D341Med (cell line): ENCODE measurements around the gene PLXNA4.
"Not testable (repeated sequence)": the region's sequence is repeated elsewhere in the genome, so short reads cannot be mapped to it uniquely, and the experiment has no call there.

Source experiments
- DNase-seq: peaks from one replicate; pipeline ENCODE4 v3.0.0; 2012; ENCODE audit warnings: low spot score

Gene PLXNA4

DNA sequence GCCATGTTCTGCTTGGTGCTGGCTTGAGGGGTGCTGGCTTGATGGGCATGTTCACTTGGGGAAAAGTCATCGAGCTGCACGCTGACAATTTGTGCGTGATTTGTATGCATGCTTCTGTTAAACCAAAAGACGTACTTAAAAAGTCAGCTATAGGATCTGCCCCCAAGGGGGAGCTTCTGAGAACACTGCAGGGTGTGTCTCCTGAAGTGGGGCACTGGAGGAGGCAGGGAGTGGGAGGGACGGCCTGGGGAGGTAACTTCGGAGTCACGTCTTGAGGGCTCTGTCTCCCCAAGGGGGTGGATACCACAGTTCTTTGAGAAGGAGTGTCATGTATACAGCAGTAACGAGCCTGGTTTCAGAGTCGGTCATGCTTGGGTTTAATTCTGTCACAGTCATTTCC is 406.5 kb downstream of the PLXNA4 start:
- DNase-seq, result no peak

DNA sequence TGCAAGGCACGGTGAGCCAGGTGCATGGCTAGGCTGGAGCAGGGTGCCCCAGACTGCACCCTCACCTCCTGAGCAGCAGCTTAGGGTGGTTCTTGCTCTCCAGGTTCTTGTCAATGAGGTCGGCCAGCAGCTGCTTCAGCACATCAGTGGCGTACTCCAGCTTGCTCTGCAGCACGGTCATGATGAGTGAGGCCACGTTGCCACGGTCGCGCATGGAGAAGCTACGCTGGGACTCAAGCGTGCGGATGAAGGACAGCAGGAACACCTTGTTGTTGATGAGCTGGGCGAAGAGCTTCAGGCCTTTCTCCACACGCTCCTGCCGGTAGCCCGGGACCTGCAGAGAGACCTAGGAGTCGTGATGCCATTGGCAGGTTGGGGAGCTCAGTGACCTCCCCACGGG is 408.0 kb downstream of the PLXNA4 start:
- DNase-seq, result no peak

- DNase-seq, result not testable (repeated sequence)
Measured at GRCh38 chr7:132165695-132166094, 410.6 kb downstream of the PLXNA4 start.

DNA sequence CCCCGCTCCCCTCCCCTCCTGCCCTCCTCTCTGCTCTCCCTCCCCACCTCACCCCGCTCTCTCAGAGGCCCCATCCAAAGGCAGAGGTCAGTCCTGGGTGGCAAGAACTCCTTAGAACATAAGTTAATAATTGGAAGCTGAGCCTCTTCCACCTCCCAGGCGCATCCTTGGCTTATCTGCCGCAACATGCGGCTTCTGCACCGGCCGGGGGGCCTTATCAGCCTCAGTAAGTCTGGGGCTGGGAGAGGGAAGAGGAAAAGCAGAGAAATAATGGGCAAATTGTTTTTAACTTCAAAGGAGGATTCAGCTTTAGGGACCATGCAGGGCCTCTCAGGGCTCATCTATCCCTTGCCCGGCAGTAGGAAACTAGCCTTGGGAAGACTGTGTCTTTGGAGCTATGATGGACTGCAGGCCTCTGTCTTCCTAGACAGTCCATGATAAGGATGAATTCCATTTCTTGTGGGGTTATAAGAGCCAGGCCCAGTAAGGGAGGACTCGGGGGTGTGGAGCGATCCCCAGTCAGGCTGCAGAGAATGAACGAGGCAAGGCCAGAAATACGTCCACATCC is 411.6 kb downstream of the PLXNA4 start:
- DNase-seq, result no peak

DNA sequence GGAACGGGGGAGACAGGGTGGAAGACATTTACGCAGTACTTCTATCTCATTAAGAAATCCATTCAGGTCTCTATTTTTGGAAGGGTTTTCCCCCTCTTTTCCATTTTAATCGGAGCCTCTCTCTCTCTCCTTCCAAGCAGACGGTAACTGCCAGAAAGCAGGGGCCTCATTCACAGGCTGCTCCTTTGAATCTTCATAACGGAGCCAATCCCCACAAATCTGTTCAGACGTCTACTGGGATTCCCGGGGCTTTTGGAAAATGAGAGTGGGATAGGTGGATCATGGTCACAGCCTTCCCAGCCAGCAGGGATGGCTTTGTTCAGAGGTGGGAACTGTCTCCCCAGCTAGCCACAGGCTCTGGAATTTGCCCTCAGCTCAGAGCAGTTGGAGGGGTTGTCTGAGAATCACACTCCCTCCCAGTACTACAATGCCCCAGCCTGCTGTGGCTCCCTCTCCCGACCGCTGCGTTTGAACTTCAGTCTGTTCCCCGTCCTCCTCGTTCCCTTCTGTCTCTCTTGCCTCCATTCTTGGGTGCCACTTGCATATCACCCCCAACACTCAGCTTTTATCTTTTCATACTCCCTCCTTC is 413.6 kb downstream of the PLXNA4 start:
- DNase-seq, result no peak

- DNase-seq, result no peak
Measured at GRCh38 chr7:132161976-132162375, 414.3 kb downstream of the PLXNA4 start.

GRCh38 chr7:132161533-132161915 is 414.7 kb downstream of the PLXNA4 start:
- no peak for DNase-seq

- no peak for DNase-seq
Measured at GRCh38 chr7:132160611-132161532, 415.4 kb downstream of the PLXNA4 start.

GRCh38 chr7:132158841-132159240 is 417.4 kb downstream of the PLXNA4 start:
- DNase-seq, result no peak

GRCh38 chr7:132158166-132158565 is 418.1 kb downstream of the PLXNA4 start:
- DNase-seq, result peak; percentile 78

DNA sequence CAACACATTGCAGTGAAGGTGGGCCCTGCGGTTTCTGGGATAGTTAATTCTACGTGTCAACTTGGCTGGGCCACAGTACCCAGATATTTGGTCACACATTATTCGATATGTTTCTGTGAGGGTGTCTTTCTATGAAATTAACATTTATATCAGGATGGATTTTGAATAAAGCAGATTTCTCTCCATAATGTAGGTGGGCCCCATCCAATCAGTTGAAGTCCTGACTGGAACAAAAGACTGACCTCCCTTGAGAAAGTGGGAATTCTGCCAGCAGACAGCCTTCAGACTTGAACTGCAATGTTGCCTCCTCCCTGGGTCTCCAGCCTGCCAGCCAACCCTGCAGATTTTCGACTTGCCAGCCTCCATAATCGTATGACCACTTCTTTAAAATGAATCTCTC is 420.6 kb downstream of the PLXNA4 start:
- no peak for DNase-seq

- no peak for DNase-seq
Measured at GRCh38 chr7:132154695-132155471, 421.4 kb downstream of the PLXNA4 start.

- DNase-seq, result no peak
Measured at GRCh38 chr7:132154248-132154647, 422.0 kb downstream of the PLXNA4 start.

GRCh38 chr7:132152131-132152889 is 424.0 kb downstream of the PLXNA4 start:
- no peak for DNase-seq

DNA sequence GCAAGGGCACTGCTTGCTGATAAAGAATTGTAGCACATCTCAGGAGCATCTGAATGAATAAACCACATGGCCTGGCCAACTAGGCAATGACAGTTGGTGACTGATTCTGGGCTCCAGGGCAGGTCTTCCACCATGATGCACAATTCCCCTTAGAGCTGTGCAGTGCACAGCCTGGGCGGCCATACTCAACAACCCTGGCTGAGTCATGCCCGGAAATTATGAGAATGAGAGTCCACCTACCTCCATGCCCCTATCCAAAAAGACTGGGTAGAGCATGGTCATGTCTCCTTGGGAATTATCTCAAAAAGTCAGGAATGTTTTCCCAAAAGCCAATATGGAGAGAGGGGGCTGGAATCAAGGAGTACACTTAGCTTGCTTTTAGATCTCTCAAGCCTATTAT is 425.6 kb downstream of the PLXNA4 start:
- DNase-seq, result no peak

DNA sequence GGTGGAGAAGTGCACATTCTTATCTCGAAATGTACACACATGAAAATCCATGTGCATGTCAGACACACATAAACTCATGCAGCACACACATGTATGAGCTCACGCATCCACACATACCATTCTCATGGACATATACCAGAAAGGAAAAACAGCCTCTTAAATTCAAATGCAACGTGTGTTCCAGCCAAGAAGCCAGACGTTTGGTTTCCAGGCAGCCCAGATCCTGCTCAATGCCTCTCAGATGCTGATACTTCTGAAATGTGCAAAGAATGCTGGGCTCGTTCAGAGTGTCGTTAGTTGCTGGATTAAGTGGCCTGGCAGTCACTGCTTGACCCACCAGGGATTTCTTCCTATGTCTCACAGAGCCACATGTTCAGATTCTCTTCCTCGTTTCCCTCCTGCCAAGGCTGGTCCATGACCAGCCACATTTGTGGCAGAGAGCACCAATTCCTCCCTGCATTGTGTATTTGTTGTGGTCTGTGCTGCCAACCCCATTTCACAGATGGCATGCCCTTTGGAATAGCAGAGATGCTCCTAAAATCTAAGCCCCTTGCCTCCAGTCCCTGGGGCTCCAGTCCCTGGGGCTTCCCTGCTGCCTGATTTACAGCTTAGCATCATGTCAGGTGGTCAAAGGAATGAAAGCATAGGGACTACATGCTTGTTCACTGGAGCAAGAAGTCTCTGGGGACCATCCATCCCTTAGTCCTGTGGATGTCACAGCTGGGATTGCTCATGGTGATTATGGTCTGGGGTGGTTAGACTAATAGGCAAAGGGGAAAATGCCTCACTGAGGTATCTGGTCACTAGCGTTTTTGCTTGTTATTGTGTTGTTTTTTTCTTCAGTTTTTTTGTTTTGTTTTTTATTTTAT is 426.6 kb downstream of the PLXNA4 start:
- peak; percentile 82 for DNase-seq

DNA sequence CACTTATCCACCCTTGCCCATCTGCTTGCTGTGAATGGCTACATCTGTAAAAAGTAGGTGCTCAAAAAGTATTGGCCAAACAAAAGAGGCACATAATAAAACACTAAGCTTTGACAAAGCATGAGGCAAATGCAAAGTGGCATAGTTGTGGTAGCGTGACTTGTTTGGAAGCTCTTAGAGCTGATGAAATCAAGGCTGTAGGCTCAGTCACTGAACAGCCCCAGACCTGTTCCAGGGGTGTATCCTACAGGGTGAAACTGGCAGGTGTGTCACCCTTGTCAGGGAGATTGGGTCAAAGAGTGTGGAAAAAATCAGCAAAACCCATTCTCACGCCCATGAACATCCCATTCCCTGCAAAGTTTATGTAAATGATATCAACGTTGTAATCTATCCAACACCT is 427.4 kb downstream of the PLXNA4 start:
- no peak for DNase-seq

DNA sequence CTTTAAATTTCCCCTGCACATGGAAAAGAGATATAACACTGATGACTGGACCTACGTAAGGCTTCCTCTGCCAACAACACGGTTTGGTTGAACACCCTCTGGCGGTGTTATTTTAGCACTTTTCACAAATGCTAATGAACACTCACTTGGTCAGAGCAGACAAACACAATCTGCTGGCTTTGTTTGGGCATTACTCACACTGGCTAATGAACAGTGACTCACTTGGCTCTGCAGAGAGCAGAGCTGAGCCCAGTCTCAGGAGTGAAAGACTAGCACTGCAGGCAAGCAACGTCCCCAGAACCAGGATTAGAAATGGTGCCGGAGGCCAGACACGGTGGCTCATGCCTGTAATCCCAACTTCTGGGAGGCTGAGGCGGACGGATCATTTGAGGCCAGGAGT is 430.8 kb downstream of the PLXNA4 start:
- DNase-seq, result no peak

- DNase-seq, result no peak
Measured at GRCh38 chr7:132145063-132145462, 431.2 kb downstream of the PLXNA4 start.

GRCh38 chr7:132142006-132142405 is 434.3 kb downstream of the PLXNA4 start:
- DNase-seq, result no peak

GRCh38 chr7:132141109-132141508 is 435.2 kb downstream of the PLXNA4 start:
- DNase-seq, result no peak
